Cardiac septum (tissue), 1 donor: Measurements from ENCODE around the gene KCNJ10. TPM values are rescaled to one million over a fixed set of nuclear protein-coding genes. Genes with fewer than 3 reads are reported as not detected.
"Not testable (repeated sequence)": the region's sequence is repeated elsewhere in the genome, so short reads cannot be mapped to it uniquely, and the experiment has no call there.

Experiments used
- DNase-seq: peaks from one replicate; pipeline ENCODE4 v3.0.0-alpha.2; 2020; ENCODE audit warnings: low spot score
- intact Hi-C: fragments of 100-400 bp; cut with DNase I; formaldehyde crosslinking; loops from one replicate; pipeline ENCODE4 v1.14.0; 2022
- long read RNA-seq: library from polyadenylated mRNA; unstranded; transcript quantifications from one replicate; pipeline ENCODE4 v2.0.0, GENCODE V29; 2021
- total RNA-seq: library from RNA; stranded (reverse); fragmentation: NEBNext Ultra II Directional; extraction: Animal tissue kit (Norgen Biotek cat#: 25700); gene quantifications from one replicate; pipeline ENCODE4 v1.2.1, GENCODE V29; 2021
- donor health status: DM: no; HTN: no; CAD: no.

KCNJ10 gene
- 0.05 TPM for total RNA-seq
- long read RNA-seq = 0 reads

DNA sequence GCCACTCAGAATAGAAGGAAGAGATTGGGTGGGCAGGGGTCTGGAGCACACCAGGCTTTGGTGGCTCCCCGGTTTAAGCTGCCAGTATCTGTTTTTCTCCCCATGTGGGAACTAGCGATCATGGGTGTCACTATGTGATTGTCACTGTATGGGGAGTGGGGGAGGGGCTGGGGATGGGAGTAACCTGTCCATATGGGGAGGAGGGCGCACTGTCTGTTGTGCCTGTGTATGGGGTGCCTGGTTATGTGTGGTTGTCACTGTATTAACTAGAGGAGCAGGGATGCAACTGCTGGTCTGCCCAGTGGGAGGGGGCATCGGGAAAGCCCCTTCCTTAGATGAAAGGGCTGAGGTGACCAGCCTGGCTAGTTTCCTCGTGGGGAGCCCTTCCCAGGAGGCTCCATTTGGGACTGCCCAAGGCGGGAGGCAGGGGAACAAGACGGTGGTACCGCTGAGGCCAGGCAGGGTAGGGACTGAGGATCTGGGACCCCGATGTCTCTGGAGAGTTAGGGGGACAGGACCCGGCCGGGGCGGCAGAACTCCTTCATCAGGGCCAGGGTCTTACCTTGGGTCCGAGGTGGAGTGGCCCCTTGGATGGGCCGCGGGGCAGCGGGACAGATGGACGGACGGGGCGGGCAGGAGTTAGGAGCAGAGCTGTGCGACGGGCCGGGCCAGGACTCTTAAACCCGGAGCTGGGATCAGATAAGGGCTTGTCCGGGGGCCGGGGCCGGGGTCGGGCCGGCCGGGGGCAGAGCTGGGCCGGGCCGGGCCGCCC lies at the start of gene KCNJ10:
TSS of gene KCNJ10 (minus strand) at position 701 of the 772 bp plus-strand sequence. CDS start 27,628 bp downstream, outside the sequence.
- intact Hi-C loops = no loop called here
- DNase-seq = no peak

DNA sequence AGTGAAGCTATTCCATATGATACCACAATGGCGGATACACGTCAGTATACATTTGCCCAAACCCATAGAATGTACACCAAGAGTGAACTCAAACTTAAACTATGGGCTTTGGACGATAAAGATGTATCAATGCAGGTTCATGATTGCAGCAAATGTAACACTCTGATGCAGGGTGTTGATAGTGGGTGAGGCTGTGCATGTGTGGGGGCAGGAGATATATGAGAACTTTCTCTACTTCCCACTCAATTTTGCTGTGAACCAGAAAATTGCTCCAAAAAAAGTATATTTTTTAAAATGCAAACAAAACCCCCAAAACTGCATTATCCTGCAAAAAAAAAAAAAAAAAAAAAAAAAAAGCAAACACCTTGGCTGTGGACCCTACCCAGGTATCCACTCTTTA lies 49.0 kb upstream of the KCNJ10 start:
- DNase-seq = no peak
- intact Hi-C loops = no loop called here

DNA sequence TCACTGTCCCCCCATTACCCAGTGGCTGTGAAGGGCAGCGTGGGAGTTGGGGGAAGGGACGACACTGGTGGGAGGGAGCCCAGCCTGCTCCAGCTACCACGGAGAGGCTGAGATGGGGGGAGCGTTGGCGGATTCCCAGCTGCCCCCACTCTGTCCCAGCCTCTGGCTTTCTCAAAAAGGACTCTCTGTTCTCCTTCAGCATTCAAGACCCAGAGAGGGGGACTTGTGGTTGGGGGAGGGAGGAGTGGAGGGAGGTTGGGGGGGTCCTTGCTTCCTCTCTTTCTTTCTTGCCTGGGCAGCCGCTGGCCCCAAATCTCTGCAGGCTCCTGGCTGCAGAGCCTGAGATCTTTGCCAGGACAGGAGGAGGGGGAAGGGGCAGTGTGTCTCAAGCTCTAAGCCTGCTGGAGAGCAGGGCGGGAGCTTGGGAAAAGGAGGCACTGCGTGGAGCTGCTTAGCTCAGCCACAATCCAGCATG lies 47.8 kb upstream of the KCNJ10 start:
- intact Hi-C loops = no loop called here
- DNase-seq = no peak

- DNase-seq = no peak
- intact Hi-C loops = no loop called here
Measured at GRCh38 chr1:160117300-160117699, 47.3 kb upstream of the KCNJ10 start.

DNA sequence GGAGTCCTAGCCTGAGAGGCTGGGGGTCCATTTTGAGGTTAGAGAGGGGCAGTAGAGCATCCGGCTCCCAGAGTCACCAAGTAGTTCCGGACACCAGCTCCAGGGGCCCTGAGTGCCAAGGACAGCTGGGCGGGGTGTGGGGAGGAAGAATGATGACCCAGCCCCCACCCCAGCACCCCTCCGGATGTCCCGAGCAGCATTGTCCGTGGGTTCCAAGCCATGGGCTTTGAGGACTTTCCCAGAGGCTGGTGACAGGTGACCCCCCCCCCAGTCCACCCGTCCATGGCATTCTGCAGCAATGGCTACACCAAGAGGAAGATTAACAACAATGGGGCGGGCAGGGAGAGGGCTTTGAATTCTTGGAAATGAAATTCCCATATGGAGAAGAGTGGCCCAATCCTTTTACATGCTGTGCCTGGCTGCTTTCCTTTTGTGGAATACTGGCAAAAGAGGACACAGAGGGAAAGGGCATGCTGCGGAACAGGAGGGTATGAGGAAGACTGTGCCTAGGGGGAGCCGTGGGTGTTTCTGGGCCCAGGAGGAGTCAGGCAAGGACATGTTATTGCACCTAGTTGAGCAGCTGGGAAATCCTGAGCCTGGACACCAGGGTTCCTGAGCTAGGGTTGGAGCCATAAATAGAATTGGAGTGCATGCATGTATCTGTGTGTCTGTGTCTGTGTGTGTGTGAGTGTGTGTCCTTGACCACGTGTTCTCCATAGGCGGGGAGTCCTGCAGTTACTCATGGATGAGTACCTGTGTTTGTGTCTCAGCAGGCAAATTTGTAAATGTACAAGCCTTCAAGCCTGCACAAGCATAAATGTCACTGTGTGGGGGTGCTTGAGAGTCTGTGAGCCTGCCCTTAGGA lies 46.6 kb upstream of the KCNJ10 start:
- intact Hi-C loops = no loop called here
- no peak for DNase-seq

DNA sequence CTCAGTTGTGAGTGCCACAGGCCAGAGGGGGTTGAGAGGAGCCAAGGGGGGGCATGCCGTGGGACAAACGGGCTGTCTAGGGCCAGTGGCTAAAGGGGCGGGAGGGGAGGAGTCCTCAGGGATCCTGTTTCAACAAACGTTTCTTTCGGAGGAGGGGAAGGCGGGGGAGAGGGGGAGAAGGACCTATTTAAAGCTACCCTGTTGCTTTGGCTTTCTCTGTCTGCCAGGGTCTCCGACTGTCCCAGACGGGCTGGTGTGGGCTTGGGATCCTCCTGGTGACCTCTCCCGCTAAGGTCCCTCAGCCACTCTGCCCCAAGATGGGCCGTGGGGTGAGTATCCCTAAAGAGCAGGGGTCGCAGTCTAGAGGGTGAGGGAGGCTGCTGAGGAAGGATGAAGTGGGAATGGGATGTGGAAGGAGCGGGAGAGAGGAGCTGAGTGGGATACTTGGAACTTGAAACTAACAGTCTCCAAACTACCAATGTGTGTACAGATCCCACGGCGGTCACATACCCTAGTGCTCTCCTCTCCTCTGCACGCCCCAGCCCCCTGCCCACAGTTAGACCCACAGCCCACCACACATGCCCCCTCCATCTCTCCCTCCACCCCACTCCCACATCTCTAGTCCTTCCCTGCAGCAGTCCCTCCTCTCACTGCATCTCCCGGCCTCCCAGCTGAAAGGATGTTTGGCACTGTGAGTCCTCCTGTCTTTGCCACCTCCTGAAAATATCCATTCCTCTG lies 45.8 kb upstream of the KCNJ10 start, which contains the start of gene ATP1A2:
TSS of gene ATP1A2 (plus strand) at position 215 of the 738 bp plus-strand sequence. CDS start at position 318, 103 bp downstream.
- intact Hi-C loops = no loop called here
- DNase-seq = no peak

GRCh38 chr1:160114085-160114484 lies 44.1 kb upstream of the KCNJ10 start:
- DNase-seq = no peak
- intact Hi-C loops = no loop called here

DNA sequence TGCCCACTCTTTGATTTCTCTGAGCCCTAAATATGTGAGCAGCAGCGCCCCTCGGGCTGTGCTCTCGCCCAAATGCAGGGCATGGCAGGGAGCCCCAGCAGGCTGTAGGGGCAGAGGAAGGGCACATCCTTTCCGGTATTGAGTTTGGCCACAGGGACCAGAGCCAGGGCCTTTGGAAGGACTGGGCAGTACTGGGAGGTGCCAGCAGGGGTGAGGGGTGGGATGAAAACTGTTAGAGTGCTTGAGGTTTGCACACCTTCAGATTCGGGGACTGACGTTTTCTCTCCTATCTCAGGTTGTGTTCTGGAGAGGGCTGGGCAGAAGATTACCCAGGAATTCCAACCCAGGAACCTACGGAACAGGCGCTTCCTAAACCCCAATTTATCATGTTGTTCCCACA lies 43.4 kb upstream of the KCNJ10 start:
- DNase-seq = no peak
- intact Hi-C loops = no loop called here

DNA sequence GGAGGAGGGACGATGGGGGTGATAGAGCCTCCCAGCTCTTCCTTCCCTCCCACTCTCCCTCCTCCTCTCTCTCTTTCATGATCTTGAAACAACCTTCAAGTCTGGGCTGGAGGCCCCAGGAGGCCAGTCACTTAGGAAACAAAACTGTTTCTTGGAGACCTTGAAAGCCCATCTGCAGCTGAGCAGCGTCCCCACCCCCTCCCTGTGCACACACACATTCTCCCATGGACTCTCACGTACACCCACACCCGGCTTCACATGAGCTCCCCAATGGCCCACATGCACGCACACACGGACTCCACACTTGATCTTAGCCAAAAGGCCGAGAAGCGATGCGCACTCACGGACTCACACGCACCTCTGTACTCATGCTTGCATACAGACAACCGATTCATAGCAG lies 42.4 kb upstream of the KCNJ10 start:
- no peak for DNase-seq
- intact Hi-C loops = no loop called here

DNA sequence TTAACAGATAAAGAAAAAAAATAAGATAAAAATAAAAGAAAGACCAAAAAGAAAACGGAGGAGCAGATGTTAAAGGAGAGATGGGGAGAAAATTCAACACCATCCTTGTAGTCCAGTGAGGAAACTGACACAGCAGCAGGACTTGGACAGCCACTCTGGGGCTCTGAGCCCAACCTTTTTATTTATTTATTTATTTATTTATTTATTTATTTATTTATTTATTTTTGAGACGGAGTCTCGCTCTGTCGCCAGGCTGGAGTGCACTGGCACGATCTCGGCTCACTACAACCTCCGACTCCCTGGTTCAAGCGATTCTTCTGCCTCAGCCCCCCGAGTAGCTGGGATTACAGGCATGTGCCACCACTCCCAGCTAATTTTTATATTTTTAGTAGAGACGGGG lies 41.5 kb upstream of the KCNJ10 start:
- intact Hi-C loops, DNase-seq: not testable (repeated sequence)

DNA sequence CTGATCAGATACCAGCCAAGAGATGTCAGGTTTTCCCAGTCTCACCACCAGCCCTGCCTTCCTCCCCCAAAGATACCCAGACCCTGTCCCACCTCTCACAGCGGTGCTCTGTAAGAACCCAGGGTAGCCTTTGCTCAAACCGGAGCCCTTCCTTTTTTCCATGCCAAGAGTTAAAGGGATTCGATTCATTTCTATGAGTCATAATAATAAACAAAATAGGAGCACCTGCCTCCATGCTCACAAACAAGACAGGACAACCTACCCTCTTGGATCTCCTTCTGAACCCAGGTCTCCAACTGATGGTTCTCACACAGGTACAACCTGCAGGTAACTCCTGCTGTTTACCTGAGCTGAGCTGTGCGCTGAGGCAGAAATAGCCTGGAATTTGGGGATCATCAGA lies 39.7 kb upstream of the KCNJ10 start:
- intact Hi-C loops = no loop called here
- DNase-seq = no peak

DNA sequence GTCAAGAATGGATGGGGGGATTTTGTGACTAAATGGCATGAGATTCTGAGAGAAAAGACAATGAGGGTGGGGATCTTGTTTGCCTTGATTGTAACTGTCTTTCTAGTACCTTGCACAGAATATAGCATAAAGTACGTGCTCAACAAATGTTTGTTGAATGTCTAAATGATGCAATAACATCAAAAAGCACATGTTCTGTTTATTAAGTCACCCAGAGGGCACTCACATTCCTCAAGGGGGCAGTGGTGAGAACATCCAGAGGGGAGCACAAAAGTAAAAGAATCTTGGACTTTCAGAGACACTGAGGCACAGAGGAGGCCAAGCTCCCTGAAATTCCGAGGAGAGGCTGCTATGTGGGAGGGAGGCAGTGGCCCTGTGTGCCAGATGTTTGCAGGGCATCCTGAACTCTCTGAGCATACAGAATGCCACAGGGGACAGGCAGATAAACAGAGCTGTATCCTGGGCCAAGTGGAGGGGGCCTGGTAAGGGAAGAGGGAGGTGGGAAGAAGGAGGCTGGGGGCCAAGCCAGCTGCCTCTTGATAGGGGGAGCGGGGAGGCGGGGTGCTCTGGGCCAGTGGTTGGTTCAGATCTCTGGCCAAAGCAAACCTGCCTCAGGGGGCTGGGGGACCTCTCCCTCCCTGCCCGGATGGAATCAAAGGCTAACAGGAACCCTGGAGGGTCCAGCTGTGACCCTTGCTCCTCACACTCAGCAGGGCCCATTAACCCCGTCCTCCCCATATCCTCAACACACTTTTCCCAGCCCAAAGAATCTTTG lies 39.1 kb upstream of the KCNJ10 start:
- DNase-seq = no peak
- intact Hi-C loops = no loop called here

DNA sequence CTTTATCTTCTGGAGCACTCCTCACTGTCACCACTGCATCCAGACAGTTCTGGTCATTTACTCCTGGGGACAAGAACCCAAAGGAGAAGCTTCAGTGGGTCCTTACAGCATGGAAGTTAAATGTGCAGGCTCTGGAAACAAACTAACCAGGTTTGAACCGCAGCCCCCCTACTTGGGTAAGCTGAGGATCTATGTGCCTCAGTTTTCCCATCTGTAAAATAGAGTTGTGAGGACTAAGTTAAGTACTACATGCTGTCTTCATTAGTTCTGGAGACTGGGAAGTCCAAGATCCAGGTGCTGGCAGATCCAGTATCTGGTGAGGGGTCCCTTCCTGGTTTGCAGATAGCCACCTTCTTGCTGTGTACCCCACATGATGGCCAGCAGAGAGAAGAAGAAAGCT lies 37.6 kb upstream of the KCNJ10 start:
- intact Hi-C loops = no loop called here
- DNase-seq = no peak

- no peak for DNase-seq
- intact Hi-C loops = no loop called here
Measured at GRCh38 chr1:160105155-160105554, 35.2 kb upstream of the KCNJ10 start.

DNA sequence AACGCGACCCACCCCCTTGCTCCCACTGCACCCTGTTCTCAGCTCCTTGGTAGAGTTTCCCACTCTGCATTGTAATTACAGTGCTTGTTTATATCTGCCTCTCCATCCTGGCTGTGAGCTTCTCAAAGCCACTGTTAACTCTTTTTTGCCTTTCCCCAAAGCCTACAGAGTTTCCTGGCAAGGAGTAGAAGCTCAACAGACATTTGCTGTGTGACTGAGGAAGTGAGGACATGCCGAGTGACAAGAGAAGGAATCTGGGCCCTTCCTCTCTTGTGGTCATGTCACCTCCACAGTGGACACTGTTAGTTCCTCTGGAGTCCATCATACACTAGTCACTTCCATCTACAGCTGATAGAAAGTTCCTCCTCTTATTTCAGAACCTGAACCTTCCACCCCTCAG lies 34.5 kb upstream of the KCNJ10 start:
- intact Hi-C loops = loop anchor here (5.0 kb wide), 2 partner anchors 103 to 273 kb away; partner anchors contain the start of gene PEA15
- DNase-seq = no peak

GRCh38 chr1:160103658-160104408 lies 33.9 kb upstream of the KCNJ10 start:
- no peak for DNase-seq
- intact Hi-C loops = loop anchor here (5.0 kb wide), 2 partner anchors 103 to 273 kb away; partner anchors contain the start of gene PEA15

GRCh38 chr1:160101717-160102522 lies 32.0 kb upstream of the KCNJ10 start:
- no peak for DNase-seq
- intact Hi-C loops = loop anchor here (1.0 to 5.0 kb wide), 6 partner anchors 90 to 275 kb away; partner anchors contain the start of gene PEA15
